ENCODE results near the gene ST8SIA4. TPM values are rescaled to one million over a fixed set of nuclear protein-coding genes. Genes with fewer than 3 reads are reported as not detected.
A peak's percentile ranks its signal among the peaks of the same experiment; 100 is the strongest.
"Not testable (repeated sequence)": the region's sequence is repeated elsewhere in the genome, so short reads cannot be mapped to it uniquely, and the experiment has no call there.

ST8SIA4 gene
- total RNA-seq, 2 donors from 2014 or later = 127 to 148 TPM

DNA sequence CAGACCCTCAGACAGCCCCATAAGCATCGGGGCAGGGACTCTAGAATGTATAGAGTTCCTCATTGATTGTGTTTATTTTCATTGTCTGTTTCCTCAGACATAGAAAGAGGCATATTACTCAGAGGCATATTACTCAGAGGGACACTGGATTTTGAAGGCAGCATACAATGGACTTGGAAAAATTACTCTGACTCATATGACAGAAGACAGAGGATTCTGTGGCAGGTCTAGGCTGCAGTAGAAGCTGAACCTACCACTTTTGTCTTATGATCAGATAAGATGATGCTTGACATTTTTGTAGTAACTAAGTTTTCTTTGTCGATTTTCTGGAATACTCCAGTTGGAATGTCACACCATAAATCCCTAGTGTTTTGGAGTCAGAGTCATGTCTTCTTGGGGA, 105.2 kb downstream of the ST8SIA4 start:
- peaks cover 11 to 13% of the 10 kb centered on the region in 2 donors for H3K4me1 Mint-ChIP-seq (ENCODE audit: low read depth in 2 of 2)
- H3K4me3 Mint-ChIP-seq = no peak overlapping the region
- peaks cover 8% of the 10 kb centered on the region for H3K9me3 Mint-ChIP-seq
- no peaks in the 10 kb centered on the region for H3K27me3 Mint-ChIP-seq
- no peak for ATAC-seq
- no peak overlapping the region for H3K27ac Mint-ChIP-seq
- H3K36me3 Mint-ChIP-seq = peaks cover 10% of the 10 kb centered on the region
- DNase-seq (ENCODE audit: low spot score) = no peak

DNA sequence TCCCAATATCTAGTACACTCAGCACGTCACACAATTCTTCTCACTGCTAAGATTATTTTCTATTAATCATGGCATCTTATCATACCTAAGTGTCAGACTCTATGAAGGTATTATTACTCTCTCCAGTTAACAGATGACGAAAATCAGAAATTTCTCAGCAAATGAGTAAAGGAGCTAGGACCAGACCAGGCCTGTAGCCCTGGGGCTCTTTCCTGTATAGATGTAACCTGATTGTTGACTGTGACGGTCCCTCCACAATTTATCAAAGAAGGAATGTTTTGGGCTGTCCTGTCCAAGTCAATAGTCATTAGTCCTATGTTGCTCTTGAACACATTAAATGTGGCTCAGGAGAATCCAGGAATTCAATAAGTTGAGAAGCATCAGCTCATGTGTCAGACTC, 106.2 kb downstream of the ST8SIA4 start:
- Mint-ChIP-seq H3K27me3 (no peaks in the 10 kb centered on the region), H3K4me1 (ENCODE audit: low read depth in 2 of 2) (peaks cover 8 to 9% of the 10 kb centered on the region in 2 donors), H3K36me3 (peaks cover 8% of the 10 kb centered on the region), H3K4me3 (no peak overlapping the region), H3K27ac (no peak overlapping the region), H3K9me3 (peaks cover 3% of the 10 kb centered on the region)
- DNase-seq (ENCODE audit: low spot score) (no peak), ATAC-seq (no peak)

DNA sequence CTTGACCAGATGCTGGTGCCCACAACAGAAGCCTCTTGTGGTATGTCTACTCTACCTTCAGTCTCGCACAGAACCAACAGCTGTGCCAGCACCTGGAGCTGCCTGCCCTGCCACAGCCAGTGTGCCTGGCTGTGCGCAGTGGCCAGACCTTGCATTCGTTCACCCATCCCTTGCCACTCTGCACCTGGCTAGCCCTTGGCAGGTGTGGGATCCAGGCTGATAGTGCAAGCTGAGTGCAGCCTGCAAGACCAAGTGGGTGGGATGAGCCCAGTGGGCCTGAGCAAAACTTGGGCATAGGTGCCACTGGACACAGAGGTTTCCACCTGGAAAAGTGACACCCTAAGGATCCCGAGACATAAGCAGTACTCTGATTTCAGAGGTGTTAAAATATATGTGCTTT, 108.2 kb downstream of the ST8SIA4 start:
- Mint-ChIP-seq H3K4me3 (no peak overlapping the region), H3K27ac (peak overlapping the region in 1 of 2 donors; percentile 27), H3K27me3 (no peaks in the 10 kb centered on the region), H3K4me1 (ENCODE audit: low read depth in 2 of 2) (peaks cover 13 to 18% of the 10 kb centered on the region in 2 donors), H3K9me3 (no peaks in the 10 kb centered on the region), H3K36me3 (peaks cover 7% of the 10 kb centered on the region)
- DNase-seq (ENCODE audit: low spot score) (no peak), ATAC-seq (no peak)

DNA sequence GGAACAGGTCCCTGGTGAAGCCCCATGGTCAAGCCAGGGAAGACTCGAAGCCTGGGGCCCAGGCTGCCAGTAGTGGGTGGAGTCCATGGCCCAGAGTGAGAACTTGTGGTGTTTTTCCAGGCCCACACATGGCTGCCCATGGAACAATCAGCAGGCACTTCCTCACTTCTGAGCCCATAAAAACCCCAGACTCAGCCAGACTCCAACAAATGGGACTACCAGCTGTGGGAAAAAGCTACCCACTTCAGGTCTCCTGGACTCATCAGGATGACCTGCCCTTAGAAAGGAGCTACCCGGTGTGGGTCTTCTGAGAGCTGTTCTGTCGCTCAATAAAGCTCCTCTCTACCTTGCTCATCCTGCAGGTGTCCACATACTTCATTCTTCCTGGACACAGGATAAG, 108.9 kb downstream of the ST8SIA4 start:
- Mint-ChIP-seq H3K4me3 (no peak overlapping the region), H3K4me1 (ENCODE audit: low read depth in 2 of 2) (peaks cover 17 to 23% of the 10 kb centered on the region in 2 donors), H3K9me3 (no peaks in the 10 kb centered on the region), H3K36me3 (peaks cover 7% of the 10 kb centered on the region), H3K27me3 (no peaks in the 10 kb centered on the region), H3K27ac (no peak overlapping the region)
- DNase-seq (ENCODE audit: low spot score) = no peak
- no peak for ATAC-seq

DNA sequence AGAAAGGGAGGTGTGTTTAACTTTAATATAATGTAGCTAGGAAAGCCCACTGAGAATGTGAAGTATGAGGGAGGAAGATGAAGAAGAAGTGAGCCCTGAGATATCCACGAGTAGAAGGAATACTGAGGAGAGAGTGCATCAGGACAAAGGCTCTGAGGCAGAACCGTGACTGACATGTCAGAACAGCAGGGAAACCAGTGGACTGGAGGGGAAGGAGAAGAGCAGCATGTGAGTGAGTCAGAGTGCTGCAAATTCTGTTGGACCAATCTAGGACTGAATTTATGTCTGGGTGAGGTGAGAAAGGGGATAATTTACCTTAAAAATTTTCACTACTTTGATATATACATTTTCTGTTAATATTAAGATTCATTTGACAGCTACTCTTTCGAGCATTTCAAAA, 110.3 kb downstream of the ST8SIA4 start:
- DNase-seq (ENCODE audit: low spot score) = no peak
- H3K4me1 Mint-ChIP-seq (ENCODE audit: low read depth in 2 of 2) = peaks cover 23 to 29% of the 10 kb centered on the region in 2 donors
- peak overlapping the region in 1 of 2 donors; percentile 60 for H3K27ac Mint-ChIP-seq
- no peak overlapping the region for H3K4me3 Mint-ChIP-seq
- H3K36me3 Mint-ChIP-seq = peaks cover 7% of the 10 kb centered on the region
- no peaks in the 10 kb centered on the region for H3K9me3 Mint-ChIP-seq
- ATAC-seq = no peak
- H3K27me3 Mint-ChIP-seq = peaks cover 0 to 5% of the 10 kb centered on the region in 2 donors

DNA sequence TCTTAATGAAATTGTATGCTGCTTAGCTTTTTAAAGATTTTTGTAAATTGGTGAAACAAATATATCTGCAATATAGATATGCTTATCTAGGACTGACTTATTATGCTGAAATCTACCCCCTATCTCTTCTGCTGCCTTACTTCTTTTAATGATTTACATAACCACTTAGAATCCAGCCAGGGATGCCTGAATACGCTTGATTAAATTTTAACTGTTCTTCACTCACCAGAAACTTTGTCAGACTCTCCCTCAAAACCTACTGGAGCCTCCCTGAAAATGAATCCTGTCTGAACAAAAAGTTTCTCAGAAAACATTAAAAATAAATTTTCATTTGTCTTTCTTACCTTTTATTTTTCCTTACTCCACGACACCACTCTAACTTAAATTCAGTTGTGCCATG, 111.7 kb downstream of the ST8SIA4 start:
- no peak for DNase-seq (ENCODE audit: low spot score)
- H3K36me3 Mint-ChIP-seq = peaks cover 10% of the 10 kb centered on the region
- H3K27me3 Mint-ChIP-seq = peaks cover 0 to 5% of the 10 kb centered on the region in 2 donors
- H3K4me1 Mint-ChIP-seq (ENCODE audit: low read depth in 2 of 2) = peaks cover 23 to 29% of the 10 kb centered on the region in 2 donors
- no peaks in the 10 kb centered on the region for H3K9me3 Mint-ChIP-seq
- no peak for ATAC-seq
- no peak overlapping the region for H3K4me3 Mint-ChIP-seq
- H3K27ac Mint-ChIP-seq = peak overlapping the region in 1 of 2 donors; percentile 90

DNA sequence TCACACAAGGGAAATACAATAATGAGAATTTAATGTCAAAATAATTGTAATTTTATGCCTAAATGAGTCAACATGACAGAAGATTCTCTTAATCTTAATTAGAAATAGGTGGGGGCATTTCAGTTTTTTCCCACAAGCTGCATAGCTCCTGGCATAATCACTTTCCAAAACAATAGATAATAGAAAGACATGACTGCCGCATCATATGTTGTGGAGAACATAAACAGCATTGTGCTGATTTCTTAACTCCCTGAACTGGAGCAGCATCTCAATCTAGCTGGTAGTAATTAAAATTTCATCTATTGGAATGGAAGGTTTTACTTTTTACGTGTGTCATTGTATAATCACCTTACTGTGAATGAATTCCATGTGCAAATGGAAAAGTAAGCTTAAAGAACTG, 112.1 kb downstream of the ST8SIA4 start:
- peaks cover 10% of the 10 kb centered on the region for H3K36me3 Mint-ChIP-seq
- H3K27me3 Mint-ChIP-seq = peaks cover 0 to 5% of the 10 kb centered on the region in 2 donors
- H3K27ac Mint-ChIP-seq = peak overlapping the region; percentile 88 to 90
- H3K4me3 Mint-ChIP-seq = no peak overlapping the region
- no peaks in the 10 kb centered on the region for H3K9me3 Mint-ChIP-seq
- no peak for ATAC-seq
- no peak for DNase-seq (ENCODE audit: low spot score)
- H3K4me1 Mint-ChIP-seq (ENCODE audit: low read depth in 2 of 2) = peaks cover 23 to 29% of the 10 kb centered on the region in 2 donors

DNA sequence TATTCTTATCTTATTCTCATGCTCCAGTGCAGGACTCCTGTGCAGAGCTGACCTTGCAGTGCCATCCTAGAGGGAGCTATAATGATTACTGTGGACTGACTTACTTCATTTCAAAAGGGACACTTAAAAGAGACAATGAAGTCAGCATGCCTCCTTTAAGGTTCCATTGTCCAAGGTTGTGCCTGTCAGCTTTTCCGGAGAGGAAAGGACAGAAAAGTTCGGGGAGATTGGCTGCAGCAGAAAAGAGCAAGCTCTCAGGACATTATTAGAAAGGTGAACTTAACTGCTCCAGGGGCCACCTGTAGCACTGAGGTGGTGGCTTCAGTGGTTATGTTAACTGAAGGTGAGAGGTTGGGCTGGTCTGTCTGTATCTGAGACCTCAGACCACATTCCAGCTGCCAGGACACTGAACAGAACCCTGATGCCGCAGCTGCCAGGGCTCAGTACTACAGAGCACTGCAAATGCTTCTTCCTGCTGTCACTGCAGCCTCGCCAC, 112.9 kb downstream of the ST8SIA4 start:
- Mint-ChIP-seq H3K36me3 (peaks cover 10% of the 10 kb centered on the region), H3K4me3 (peak overlapping the region; percentile 79), H3K4me1 (ENCODE audit: low read depth in 2 of 2) (peaks cover 23 to 29% of the 10 kb centered on the region in 2 donors), H3K27me3 (peaks cover 0 to 5% of the 10 kb centered on the region in 2 donors), H3K9me3 (peaks cover under 1% of the 10 kb centered on the region), H3K27ac (peak overlapping the region; percentile 88 to 90)
- ATAC-seq = peak; percentile 43 to 58
- DNase-seq (ENCODE audit: low spot score) = no peak

DNA sequence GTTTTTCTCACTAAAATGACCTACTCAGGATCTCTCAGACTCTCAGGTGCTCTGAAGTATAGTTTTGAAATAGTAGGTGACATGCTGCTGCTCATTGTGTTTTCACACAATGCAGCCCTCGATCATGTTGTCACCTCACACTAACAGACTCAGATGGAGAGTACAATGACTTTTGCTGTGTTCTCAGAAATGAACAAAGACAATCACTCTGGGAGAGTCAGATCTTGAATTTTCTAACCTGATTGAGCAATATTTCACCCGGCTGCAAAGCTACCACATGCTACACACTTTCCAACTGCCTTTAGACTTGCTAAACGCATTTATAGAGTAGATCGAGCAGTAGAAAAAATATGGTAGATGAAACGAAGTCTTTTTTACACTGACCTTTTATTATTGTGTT, 113.4 kb downstream of the ST8SIA4 start:
- H3K4me1 Mint-ChIP-seq (ENCODE audit: low read depth in 2 of 2) = peaks cover 23 to 29% of the 10 kb centered on the region in 2 donors
- H3K4me3 Mint-ChIP-seq = peak overlapping the region; percentile 79
- peaks cover 0 to 5% of the 10 kb centered on the region in 2 donors for H3K27me3 Mint-ChIP-seq
- H3K36me3 Mint-ChIP-seq = peaks cover 10% of the 10 kb centered on the region
- DNase-seq (ENCODE audit: low spot score) (no peak), ATAC-seq (peak; percentile 91 to 94)
- peaks cover 5% of the 10 kb centered on the region for H3K9me3 Mint-ChIP-seq
- H3K27ac Mint-ChIP-seq = peak overlapping the region; percentile 88 to 90

DNA sequence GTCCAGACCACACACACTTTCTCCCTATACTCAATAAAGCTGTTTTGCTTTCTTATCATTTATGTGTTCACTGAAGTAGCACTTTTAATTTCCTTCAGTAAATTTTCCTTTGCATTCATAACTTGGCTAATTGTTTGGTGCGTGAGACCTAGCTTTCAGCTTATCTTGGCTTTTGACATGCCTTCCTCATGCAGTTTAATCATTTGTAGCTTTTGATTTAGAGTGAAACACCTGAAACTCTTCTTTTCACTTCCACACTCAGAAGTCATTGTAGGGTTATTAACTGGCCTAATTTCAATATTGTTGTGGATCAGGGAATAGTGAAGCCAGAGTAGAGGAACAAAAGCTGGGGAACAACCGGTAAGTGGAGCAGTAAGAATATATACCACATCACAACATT, 114.7 kb downstream of the ST8SIA4 start:
- Mint-ChIP-seq H3K4me3 (no peak overlapping the region), H3K36me3 (peaks cover 10% of the 10 kb centered on the region), H3K27ac (peak overlapping the region in 1 of 2 donors; percentile 6), H3K9me3 (peaks cover 5% of the 10 kb centered on the region), H3K27me3 (peaks cover 0 to 5% of the 10 kb centered on the region in 2 donors), H3K4me1 (ENCODE audit: low read depth in 2 of 2) (peaks cover 23 to 29% of the 10 kb centered on the region in 2 donors)
- ATAC-seq (no peak), DNase-seq (ENCODE audit: low spot score) (no peak)

DNA sequence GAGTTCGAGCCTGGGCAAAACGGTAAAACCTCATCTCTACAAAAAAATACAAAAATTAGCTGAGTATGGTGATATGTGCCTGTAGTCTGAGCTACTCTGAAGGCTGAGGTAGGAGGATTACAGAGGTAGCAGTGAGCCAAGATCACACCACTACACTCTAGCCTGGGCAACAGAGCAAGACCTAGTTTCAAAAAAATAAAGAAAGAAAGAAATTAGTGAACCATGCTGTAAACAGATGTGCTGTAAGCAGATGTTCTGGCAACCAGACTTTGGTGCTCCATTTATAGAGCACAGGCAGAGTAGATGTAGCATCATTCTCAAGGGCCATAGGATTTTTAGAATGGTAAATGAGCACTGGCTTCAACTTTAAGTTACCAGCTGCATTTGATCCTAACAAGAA, 115.4 kb downstream of the ST8SIA4 start:
- Mint-ChIP-seq H3K4me1 (ENCODE audit: low read depth in 2 of 2) (peaks cover 22 to 24% of the 10 kb centered on the region in 2 donors), H3K27me3 (peaks cover 0 to 5% of the 10 kb centered on the region in 2 donors), H3K4me3 (no peak overlapping the region), H3K36me3 (peaks cover 8% of the 10 kb centered on the region), H3K9me3 (peaks cover 5% of the 10 kb centered on the region), H3K27ac (no peak overlapping the region)
- no peak for DNase-seq (ENCODE audit: low spot score)
- ATAC-seq = no peak

DNA sequence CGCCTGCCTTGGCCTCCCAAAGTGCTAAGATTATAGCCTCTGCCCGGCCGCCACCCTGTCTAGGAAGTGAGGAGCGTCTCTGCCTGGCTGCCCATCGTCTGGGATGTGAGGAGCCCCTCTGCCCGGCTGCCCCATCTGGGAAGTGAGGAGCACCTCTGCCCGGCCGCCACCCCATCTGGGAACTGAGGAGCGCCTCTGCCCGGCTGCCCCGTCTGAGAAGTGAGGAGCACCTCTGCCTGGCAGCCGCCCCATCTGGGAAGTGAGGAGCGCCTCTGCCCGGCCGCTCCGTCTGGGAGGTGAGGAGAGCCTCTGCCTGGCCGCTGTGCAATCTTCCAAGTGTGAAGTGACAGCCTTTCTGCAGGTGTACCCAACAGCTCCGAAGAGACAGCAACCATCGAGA, 117.5 kb downstream of the ST8SIA4 start:
- not testable (repeated sequence) for DNase-seq (ENCODE audit: low spot score); ATAC-seq; H3K4me3 Mint-ChIP-seq; H3K9me3 Mint-ChIP-seq; H3K27me3 Mint-ChIP-seq
- Mint-ChIP-seq H3K27ac (peak overlapping the region in 1 of 2 donors; percentile 2), H3K4me1 (ENCODE audit: low read depth in 2 of 2) (peaks cover 26 to 27% of the 10 kb centered on the region in 2 donors), H3K36me3 (peaks cover 10% of the 10 kb centered on the region)

DNA sequence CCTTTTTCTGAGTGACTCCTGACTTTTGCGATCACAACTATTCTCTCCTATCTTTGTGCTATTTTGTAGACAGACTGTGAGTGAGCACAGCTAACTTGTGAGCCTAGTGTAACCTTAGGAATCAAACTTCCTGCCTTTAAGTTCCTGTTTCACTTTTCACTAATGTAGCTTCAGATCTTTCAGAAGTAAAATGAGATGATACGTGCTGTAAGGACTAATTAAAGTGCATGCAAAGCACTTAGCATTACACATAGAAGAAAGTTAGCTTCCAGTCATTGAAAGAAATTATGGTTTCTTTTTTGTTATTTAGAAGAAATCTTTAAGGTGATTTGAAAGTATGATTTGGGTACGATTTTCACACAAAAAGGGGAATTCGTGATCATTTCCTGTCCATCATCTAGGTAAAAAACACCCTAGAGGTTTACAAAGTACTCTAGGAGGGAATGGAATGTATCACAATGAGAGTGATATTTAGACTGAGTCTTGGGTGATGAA, 122.7 kb downstream of the ST8SIA4 start:
- H3K27ac Mint-ChIP-seq = peak overlapping the region; percentile 89 to 97
- H3K4me1 Mint-ChIP-seq (ENCODE audit: low read depth in 2 of 2) = peaks cover 39 to 40% of the 10 kb centered on the region in 2 donors
- no peak for DNase-seq (ENCODE audit: low spot score)
- peaks cover 10% of the 10 kb centered on the region for H3K36me3 Mint-ChIP-seq
- ATAC-seq = peak; percentile 80 to 83
- no peaks in the 10 kb centered on the region for H3K27me3 Mint-ChIP-seq
- peak overlapping the region; percentile 76 for H3K4me3 Mint-ChIP-seq
- H3K9me3 Mint-ChIP-seq = peaks cover 5% of the 10 kb centered on the region

DNA sequence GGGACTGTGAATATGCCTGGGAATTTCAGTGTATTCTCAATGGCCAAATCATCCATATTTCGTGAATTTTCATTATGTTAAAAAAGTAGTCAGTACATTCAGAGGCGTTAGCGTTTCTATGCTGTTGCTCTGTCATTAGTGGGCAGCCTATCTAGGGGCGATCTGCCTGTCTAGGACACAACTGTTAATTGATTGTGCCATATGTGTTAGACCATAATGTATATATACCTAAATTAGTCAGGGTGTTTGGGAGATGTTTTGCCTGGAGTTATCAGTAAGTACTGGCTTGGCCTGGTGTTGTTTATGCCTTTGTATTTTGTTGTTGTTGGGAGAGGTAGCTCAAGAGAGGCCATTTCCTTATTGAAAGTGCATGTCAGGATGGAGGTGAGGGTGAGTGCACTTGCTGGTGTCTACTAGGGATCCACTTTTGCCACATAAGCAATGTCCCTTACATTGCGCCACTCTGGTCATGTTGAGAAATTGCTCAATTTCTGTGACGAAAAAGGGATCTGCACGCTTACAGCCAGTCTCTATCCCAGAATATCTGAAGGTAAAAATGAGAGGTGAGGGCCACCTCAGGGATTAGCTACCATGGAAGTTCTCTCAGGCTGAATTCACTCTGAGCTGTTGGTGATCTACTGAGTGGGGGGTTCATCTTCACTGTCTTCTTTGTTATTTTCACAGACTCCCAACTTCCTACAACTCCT, 123.3 kb downstream of the ST8SIA4 start:
- Mint-ChIP-seq H3K27ac (peak overlapping the region; percentile 89 to 97), H3K4me3 (peak overlapping the region; percentile 76), H3K4me1 (ENCODE audit: low read depth in 2 of 2) (peaks cover 43 to 46% of the 10 kb centered on the region in 2 donors), H3K9me3 (peaks cover under 1% of the 10 kb centered on the region), H3K36me3 (peaks cover 10% of the 10 kb centered on the region), H3K27me3 (no peaks in the 10 kb centered on the region)
- ATAC-seq (peak; percentile 73 to 84), DNase-seq (ENCODE audit: low spot score) (no peak)

Measured in natural killer cell treated with Interleukin-12 subunit alpha and Interleukin-12 subunit beta and Interleukin-15 and Interleukin-18, amount 100 ng/mL, for 72 hours (primary cell).